ENCODE measurements around the gene RHCG.

DNA sequence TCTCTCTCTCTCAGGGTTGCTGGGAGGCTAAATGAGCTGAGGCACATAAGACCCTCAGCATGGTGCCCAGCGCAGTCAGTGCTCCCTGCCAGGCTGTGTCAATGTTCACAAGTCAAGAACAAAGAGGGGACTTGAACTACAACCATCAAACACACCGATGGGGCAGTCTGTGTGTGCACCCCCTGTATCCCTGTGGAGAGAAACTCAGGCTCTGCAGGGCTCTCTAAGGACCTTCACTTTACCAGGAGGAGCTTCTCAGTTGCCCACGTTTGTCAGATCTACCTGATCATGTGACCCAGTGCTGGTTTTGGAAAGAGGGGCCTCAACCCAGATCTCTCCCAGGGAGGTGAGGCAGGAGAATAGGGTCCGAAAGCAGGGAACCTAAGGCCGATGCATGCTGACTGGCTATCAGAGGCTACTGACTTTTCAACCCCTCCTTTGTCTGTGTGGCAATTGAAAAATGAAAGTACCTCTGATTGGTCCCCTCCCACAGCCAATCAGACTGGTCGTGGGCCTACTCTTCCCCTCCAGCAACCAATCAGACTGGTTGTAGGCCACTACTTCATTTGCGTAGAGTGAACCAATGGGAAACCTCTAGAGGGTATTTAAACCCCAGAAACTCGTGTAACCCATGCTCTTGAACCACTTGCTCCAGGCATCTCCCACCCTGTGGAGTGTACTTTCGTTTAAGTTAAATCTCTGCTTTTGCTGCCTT, 34.0 kb downstream of the RHCG start:
- TF ChIP-seq, protein P1, sequence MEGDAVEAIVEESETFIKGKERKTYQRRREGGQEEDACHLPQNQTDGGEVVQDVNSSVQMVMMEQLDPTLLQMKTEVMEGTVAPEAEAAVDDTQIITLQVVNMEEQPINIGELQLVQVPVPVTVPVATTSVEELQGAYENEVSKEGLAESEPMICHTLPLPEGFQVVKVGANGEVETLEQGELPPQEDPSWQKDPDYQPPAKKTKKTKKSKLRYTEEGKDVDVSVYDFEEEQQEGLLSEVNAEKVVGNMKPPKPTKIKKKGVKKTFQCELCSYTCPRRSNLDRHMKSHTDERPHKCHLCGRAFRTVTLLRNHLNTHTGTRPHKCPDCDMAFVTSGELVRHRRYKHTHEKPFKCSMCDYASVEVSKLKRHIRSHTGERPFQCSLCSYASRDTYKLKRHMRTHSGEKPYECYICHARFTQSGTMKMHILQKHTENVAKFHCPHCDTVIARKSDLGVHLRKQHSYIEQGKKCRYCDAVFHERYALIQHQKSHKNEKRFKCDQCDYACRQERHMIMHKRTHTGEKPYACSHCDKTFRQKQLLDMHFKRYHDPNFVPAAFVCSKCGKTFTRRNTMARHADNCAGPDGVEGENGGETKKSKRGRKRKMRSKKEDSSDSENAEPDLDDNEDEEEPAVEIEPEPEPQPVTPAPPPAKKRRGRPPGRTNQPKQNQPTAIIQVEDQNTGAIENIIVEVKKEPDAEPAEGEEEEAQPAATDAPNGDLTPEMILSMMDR (conservative IDR thresholded peaks at IDR 0.05; ENCODE audit: low read depth, low read length) = no peak
- TF ChIP-seq CEBPB (IDR thresholded peaks at IDR 0.05; ENCODE audit: low read depth, low read length) (no peak), POLR2A (IDR thresholded peaks at IDR 0.05; ENCODE audit: low read depth, low read length) (no peak), BHLHE40 (IDR thresholded peaks at IDR 0.05; ENCODE audit: low read depth, low read length) (no peak), MXI1 (IDR thresholded peaks at IDR 0.05; ENCODE audit: borderline replicate concordance, low read depth, low read length) (no peak), CHD1 (IDR thresholded peaks at IDR 0.05; ENCODE audit: low read depth, low read length) (no peak)
- TF ChIP-seq, protein P2, sequence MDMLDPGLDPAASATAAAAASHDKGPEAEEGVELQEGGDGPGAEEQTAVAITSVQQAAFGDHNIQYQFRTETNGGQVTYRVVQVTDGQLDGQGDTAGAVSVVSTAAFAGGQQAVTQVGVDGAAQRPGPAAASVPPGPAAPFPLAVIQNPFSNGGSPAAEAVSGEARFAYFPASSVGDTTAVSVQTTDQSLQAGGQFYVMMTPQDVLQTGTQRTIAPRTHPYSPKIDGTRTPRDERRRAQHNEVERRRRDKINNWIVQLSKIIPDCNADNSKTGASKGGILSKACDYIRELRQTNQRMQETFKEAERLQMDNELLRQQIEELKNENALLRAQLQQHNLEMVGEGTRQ (IDR thresholded peaks at IDR 0.05; ENCODE audit: low read depth, low read length) = no peak
